ENCODE results near the gene GPANK1. TPM values are rescaled to one million over a fixed set of nuclear protein-coding genes. Genes with fewer than 3 reads are reported as not detected.

GPANK1 gene
- total RNA-seq, 4 donors from 2014 or later, result 17.3 to 29.8 (median 24.5) TPM

- H3K9me3 ChIP-seq, result no peaks in the 10 kb centered on the region
- no peak for DNase-seq
- no peaks in the 10 kb centered on the region for H3K27me3 ChIP-seq
- TF ChIP-seq POLR2A (IDR thresholded peaks at IDR 0.05), result no peak
- in situ Hi-C loops (cut with MboI; ENCODE audit: low sequenced_read_pairs in 4 of 4), result no loop called here
- H3K4me1 ChIP-seq, result peaks cover 10% of the 10 kb centered on the region in 2 donors
- intact Hi-C loops (cut with DNase I; ENCODE audit: low total_unique reads), result no loop called here
- no peaks in the 10 kb centered on the region for H3K36me3 ChIP-seq
- H3K27ac ChIP-seq, result no peak within 1 kb of the TSS
- no peak within 1 kb of the TSS for H3K4me3 ChIP-seq
- no peak for ATAC-seq
These were observed 41.8 kb upstream of the GPANK1 start, which contains the start of gene LY6G6F for GRCh38 chr6:31706599-31706998. TSS of gene LY6G6F (plus strand) at chr6:31706866. CDS start at chr6:31706907, 41 bp downstream.

GRCh38 chr6:31705931-31706330 lies 41.1 kb upstream of the GPANK1 start:
- Histone ChIP-seq H3K4me3 (no peak overlapping the region), H3K36me3 (no peaks in the 10 kb centered on the region), H3K27me3 (no peaks in the 10 kb centered on the region), H3K4me1 (peaks cover 16 to 17% of the 10 kb centered on the region in 2 donors), H3K9me3 (no peaks in the 10 kb centered on the region), H3K27ac (no peak overlapping the region)
- DNase-seq, result no peak
- in situ Hi-C loops (cut with MboI; ENCODE audit: low sequenced_read_pairs in 4 of 4) (no loop called here), intact Hi-C loops (cut with DNase I; ENCODE audit: low total_unique reads) (no loop called here)
- TF ChIP-seq POLR2A (IDR thresholded peaks at IDR 0.05) (no peak), CTCF (IDR thresholded peaks at IDR 0.05 in 4 of 5, conservative IDR thresholded peaks at IDR 0.05 in 1 of 5) (no peak)
- no peak for ATAC-seq

GRCh38 chr6:31702819-31703716 lies 38.3 kb upstream of the GPANK1 start, which contains the start of gene ABHD16A:
TSS of gene ABHD16A (minus strand) at chr6:31703324. CDS start at chr6:31703281, 43 bp downstream.
- in situ Hi-C loops (cut with MboI; ENCODE audit: low sequenced_read_pairs in 4 of 4) (no loop called here), intact Hi-C loops (cut with DNase I; ENCODE audit: low total_unique reads) (loop anchor here (1.0 to 5.0 kb wide), 6 partner anchors 26 to 194 kb away; partner anchors contain the start of genes BAG6, DDAH2, EHMT2 and HSPA1B)
- no peaks in the 10 kb centered on the region for H3K9me3 ChIP-seq
- DNase-seq (peak; percentile 99), ATAC-seq (peak; percentile 94 to 95)
- peaks cover 0 to 12% of the 10 kb centered on the region in 2 donors for H3K36me3 ChIP-seq
- peak within 1 kb of the TSS; percentile 65 to 85 (median 83) for H3K4me3 ChIP-seq
- H3K27me3 ChIP-seq, result no peaks in the 10 kb centered on the region
- TF ChIP-seq POLR2A (IDR thresholded peaks at IDR 0.05), result peak; percentile 99
- TF ChIP-seq CTCF (IDR thresholded peaks at IDR 0.05 in 4 of 5, conservative IDR thresholded peaks at IDR 0.05 in 1 of 5), result peak in 2 of 5 experiments; percentile 5 to 20
- H3K27ac ChIP-seq, result peak within 1 kb of the TSS; percentile 91 to 98 (median 96)
- H3K4me1 ChIP-seq, result peaks cover 22 to 31% of the 10 kb centered on the region in 2 donors

GRCh38 chr6:31702405-31702818 lies 37.6 kb upstream of the GPANK1 start:
- ATAC-seq, result no peak
- Histone ChIP-seq H3K27me3 (no peaks in the 10 kb centered on the region), H3K9me3 (no peaks in the 10 kb centered on the region), H3K27ac (peak overlapping the region; percentile 91 to 98 (median 96)), H3K36me3 (peaks cover 0 to 12% of the 10 kb centered on the region in 2 donors), H3K4me3 (peak overlapping the region; percentile 65 to 85 (median 83)), H3K4me1 (peaks cover 22 to 37% of the 10 kb centered on the region in 2 donors)
- TF ChIP-seq POLR2A (IDR thresholded peaks at IDR 0.05) (no peak), CTCF (IDR thresholded peaks at IDR 0.05 in 4 of 5, conservative IDR thresholded peaks at IDR 0.05 in 1 of 5) (no peak)
- intact Hi-C loops (cut with DNase I; ENCODE audit: low total_unique reads) (loop anchor here (2.0 to 5.0 kb wide), 3 partner anchors 36 to 195 kb away; partner anchors contain the start of genes BAG6 and EHMT2), in situ Hi-C loops (cut with MboI; ENCODE audit: low sequenced_read_pairs in 4 of 4) (no loop called here)
- DNase-seq, result no peak
